Measurements from ENCODE around the gene CHRNB2. TPM values are rescaled to one million over a fixed set of nuclear protein-coding genes. Genes with fewer than 3 reads are reported as not detected.

CHRNB2 gene
- polyA plus RNA-seq, 1 donor (not counting 4 experiments of a cell fraction or from before 2014, with no cell fraction given) = 0.09 TPM

GRCh38 chr1:154607106-154607608 is 39.6 kb downstream of the CHRNB2 start:
- H2AFZ ChIP-seq (ENCODE audit: control insufficient read depth, low read length) = peak overlapping the region; percentile 13
- H3K4me3 ChIP-seq (ENCODE audit: control insufficient read depth in 2 of 3, extremely low read depth in 1 of 3, insufficient read depth in 2 of 3, low read depth in 1 of 3, low read length in 3 of 3) = peak overlapping the region; percentile 76 to 98 (median 90)
- no peaks in the 10 kb centered on the region for H3K9me3 ChIP-seq (ENCODE audit: control insufficient read depth, low read depth, low read length)
- peaks cover 6 to 12% of the 10 kb centered on the region in 2 experiments for H3K36me3 ChIP-seq (ENCODE audit: control insufficient read depth in 2 of 2, extremely low read depth in 1 of 2, insufficient read depth in 2 of 2, low read length in 2 of 2)
- no peaks in the 10 kb centered on the region for H3K9me1 ChIP-seq (ENCODE audit: control insufficient read depth, extremely low read depth, insufficient read depth, low read length)
- H3K79me2 ChIP-seq (ENCODE audit: control insufficient read depth, insufficient read depth, low read length) = peaks cover 90% of the 10 kb centered on the region
- FAIRE-seq = no peak
- TF ChIP-seq EZH2 (IDR thresholded peaks at IDR 0.05; ENCODE audit: low read length) = no peak
- TF ChIP-seq CTCF (optimal IDR thresholded peaks at IDR 0.05 in 1 of 3, IDR thresholded peaks at IDR 0.05 in 1 of 3, conservative IDR thresholded peaks at IDR 0.05 in 1 of 3; ENCODE audit: extremely low read depth in 1 of 3, insufficient read depth in 2 of 3, low read length in 3 of 3) = peak in 1 of 3 experiments; percentile 30
- peak overlapping the region; percentile 95 for H3K4me2 ChIP-seq (ENCODE audit: control insufficient read depth, extremely low read depth, insufficient read depth, low read depth, low read length)
- no peak for DNase-seq (ENCODE audit: low read depth, low spot score)
- dilution Hi-C loops (cut with MboI; ENCODE audit: extremely low pct_ligation_motif_present, low sequenced_read_pairs) = no loop called here
- H3K9ac ChIP-seq (ENCODE audit: control insufficient read depth, extremely low read depth, insufficient read depth, low read length) = peak overlapping the region; percentile 97
- peak overlapping the region; percentile 94 for H3K27ac ChIP-seq (ENCODE audit: control insufficient read depth, insufficient read depth, low read length)
- peaks cover 9% of the 10 kb centered on the region for H4K20me1 ChIP-seq (ENCODE audit: control insufficient read depth, extremely low read depth, insufficient read depth, low read length)
- H3K4me1 ChIP-seq (ENCODE audit: control insufficient read depth, extremely low read depth, insufficient read depth, low read length) = peaks cover 22% of the 10 kb centered on the region
- no peaks in the 10 kb centered on the region for H3K27me3 ChIP-seq (ENCODE audit: control insufficient read depth, extremely low read depth, insufficient read depth, low read length)

DNA sequence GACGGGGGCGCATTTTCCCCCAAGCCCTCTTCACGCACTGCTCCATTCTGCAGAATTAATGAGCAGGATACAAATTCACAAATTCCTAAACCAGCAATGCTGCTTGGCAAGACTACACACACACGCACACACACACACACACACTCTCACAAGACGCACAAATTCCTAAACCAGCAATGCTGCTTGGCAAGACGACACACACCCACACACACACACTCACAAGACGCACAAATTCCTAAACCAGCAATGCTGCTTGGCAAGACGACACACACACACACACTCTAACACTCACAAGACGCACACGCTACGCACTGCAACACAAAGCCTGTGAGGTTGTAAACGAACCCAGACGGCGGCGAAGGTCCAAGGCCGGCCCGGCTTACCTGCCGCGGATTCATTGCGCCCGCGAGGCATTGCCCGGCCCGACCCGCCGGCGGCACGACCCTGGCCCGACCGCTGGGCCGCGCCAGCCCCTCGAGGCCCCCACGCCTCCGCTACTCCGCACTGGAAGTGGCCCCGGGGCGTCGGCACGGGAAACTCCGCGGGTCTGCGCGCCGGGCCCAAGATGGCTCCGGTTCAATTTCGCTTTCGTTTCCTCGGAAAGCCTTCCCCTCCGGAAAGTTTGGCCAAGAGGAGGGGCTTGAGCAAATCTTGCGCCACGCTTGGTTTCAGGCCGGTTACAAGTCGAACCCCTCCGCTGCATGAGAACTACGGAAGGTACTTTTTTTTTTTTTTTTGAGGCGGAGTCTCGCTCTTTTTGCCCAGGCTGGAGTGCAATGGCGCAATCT is 40.2 kb downstream of the CHRNB2 start, which contains the start of gene ADAR:
ADAR (minus strand) TSS at position 578 of the 788 bp plus-strand sequence; CDS start at position 398, 180 bp downstream.
- Histone ChIP-seq H3K36me3 (ENCODE audit: control insufficient read depth in 2 of 2, extremely low read depth in 1 of 2, insufficient read depth in 2 of 2, low read length in 2 of 2) (peaks cover 3 to 8% of the 10 kb centered on the region in 2 experiments), H3K4me3 (ENCODE audit: control insufficient read depth in 2 of 3, extremely low read depth in 1 of 3, insufficient read depth in 2 of 3, low read depth in 1 of 3, low read length in 3 of 3) (peak within 1 kb of the TSS; percentile 76 to 98 (median 90)), H2AFZ (ENCODE audit: control insufficient read depth, low read length) (peak within 1 kb of the TSS; percentile 56), H3K27me3 (ENCODE audit: control insufficient read depth, extremely low read depth, insufficient read depth, low read length) (no peaks in the 10 kb centered on the region), H3K9ac (ENCODE audit: control insufficient read depth, extremely low read depth, insufficient read depth, low read length) (peak within 1 kb of the TSS; percentile 97), H3K79me2 (ENCODE audit: control insufficient read depth, insufficient read depth, low read length) (peaks cover 86% of the 10 kb centered on the region), H3K4me1 (ENCODE audit: control insufficient read depth, extremely low read depth, insufficient read depth, low read length) (peaks cover 22% of the 10 kb centered on the region), H3K4me2 (ENCODE audit: control insufficient read depth, extremely low read depth, insufficient read depth, low read depth, low read length) (peak within 1 kb of the TSS; percentile 95), H4K20me1 (ENCODE audit: control insufficient read depth, extremely low read depth, insufficient read depth, low read length) (peaks cover 9% of the 10 kb centered on the region), H3K9me3 (ENCODE audit: control insufficient read depth, low read depth, low read length) (no peaks in the 10 kb centered on the region), H3K9me1 (ENCODE audit: control insufficient read depth, extremely low read depth, insufficient read depth, low read length) (no peaks in the 10 kb centered on the region), H3K27ac (ENCODE audit: control insufficient read depth, insufficient read depth, low read length) (peak within 1 kb of the TSS; percentile 94)
- no peak for FAIRE-seq
- TF ChIP-seq EZH2 (IDR thresholded peaks at IDR 0.05; ENCODE audit: low read length) (no peak), CTCF (optimal IDR thresholded peaks at IDR 0.05 in 1 of 3, IDR thresholded peaks at IDR 0.05 in 1 of 3, conservative IDR thresholded peaks at IDR 0.05 in 1 of 3; ENCODE audit: extremely low read depth in 1 of 3, insufficient read depth in 2 of 3, low read length in 3 of 3) (no peak)
- dilution Hi-C loops (cut with MboI; ENCODE audit: extremely low pct_ligation_motif_present, low sequenced_read_pairs) = no loop called here
- peak; percentile 71 for DNase-seq (ENCODE audit: low read depth, low spot score)
